T1000 (cell line): ENCODE data around the gene GRIN2C.

ENCODE experiments used
- DNase-seq: peaks from one replicate; lab custom pipeline; 2025; ENCODE audit warnings: mixed read lengths; lab: John Stamatoyannopoulos, UW

The GRIN2C gene

DNA sequence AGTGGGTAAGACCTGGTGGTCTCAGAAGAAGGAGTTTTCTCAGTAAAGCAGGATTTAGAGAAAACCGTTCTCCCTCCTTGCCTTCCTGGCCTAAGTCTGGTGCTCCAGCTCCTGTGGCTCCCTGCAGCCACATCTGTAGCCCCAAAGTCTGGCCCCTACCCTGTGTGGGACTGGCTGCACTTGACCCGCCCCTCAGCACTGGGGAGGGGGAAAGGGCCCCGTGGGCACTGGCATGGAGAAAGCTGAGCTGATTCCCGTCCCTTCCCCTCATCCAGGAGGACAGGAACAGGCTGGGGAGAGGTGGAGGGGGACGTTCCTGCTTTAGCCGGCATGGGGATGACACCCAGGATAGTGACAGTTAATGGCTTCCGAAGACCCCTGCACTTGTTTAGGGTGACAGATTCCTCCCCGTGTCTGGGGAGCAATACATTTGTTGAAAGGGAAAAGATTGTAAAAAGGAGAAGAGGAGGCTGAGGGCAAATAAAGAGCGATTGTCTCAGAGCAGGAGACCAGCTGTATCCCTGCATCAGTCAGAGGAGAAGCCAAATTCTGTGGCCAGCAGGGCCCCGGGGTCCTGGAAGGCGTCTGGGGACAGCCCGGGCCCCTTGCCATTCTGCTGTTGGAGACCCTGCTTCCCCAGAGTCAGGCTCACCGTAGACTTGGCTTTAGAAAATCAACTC, 37.9 kb downstream of the GRIN2C start:
- DNase-seq: no peak

DNA sequence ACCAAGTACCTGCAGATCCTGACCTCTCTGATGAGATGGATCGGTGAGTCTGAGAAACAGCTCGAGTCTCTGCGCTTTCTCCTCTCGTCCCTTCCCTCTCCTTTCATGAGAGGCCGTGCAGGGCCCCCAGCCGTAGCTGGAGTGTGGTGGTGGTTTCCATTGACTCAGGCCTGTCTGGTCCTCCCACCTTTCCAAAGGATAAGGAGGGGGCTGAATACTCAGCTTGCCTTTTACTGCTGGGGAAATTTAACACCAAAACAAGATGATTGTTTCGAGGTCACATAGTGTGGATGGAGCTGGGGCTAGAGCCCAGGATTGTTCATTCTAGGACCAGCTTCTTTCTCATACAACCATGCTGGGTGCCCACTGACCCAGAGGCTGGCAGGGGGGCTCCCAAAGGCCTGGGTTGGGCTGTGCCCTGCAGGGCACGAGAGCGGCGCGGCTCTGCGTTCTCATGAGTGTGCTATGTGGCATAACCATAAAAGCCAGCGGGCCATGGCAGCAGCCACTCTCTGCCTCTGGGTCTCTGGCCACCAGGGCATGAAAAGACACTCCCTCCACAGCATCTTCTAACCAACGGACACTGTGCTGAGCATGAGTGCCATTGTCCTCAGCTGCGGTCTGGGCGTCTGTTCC, 39.8 kb downstream of the GRIN2C start:
- DNase-seq: no peak

DNA sequence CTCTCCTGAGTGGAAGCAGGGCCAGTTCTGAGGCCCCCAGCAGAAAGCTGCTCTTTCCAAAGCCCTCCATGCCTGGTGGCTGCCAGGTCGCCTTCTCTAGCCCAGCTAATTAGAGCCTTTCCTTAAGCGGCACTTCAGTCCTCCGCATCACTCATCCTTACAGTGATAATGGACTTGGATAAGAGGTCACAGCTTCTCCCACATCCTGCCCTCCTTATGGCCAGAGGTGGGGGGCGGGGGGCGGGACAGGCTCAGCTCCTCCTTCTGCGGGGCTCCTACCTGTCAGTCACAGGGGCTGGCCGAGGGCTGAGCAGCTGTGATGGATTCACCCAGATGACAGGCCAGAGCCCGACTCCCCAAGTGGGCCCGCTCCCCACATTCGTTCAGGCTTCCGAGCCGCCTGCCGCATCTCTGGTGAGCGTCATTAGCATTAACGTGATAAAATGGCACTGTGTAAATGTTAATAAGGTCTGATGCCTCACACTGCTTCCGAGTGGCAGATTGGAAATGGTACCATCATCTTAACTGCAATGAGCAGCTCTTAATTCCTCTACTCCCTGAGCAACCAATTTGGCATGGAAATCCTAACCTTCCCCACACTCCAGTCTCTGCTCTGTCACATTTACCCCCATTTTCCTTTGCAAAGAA, 41.3 kb downstream of the GRIN2C start:
- no peak for DNase-seq

DNA sequence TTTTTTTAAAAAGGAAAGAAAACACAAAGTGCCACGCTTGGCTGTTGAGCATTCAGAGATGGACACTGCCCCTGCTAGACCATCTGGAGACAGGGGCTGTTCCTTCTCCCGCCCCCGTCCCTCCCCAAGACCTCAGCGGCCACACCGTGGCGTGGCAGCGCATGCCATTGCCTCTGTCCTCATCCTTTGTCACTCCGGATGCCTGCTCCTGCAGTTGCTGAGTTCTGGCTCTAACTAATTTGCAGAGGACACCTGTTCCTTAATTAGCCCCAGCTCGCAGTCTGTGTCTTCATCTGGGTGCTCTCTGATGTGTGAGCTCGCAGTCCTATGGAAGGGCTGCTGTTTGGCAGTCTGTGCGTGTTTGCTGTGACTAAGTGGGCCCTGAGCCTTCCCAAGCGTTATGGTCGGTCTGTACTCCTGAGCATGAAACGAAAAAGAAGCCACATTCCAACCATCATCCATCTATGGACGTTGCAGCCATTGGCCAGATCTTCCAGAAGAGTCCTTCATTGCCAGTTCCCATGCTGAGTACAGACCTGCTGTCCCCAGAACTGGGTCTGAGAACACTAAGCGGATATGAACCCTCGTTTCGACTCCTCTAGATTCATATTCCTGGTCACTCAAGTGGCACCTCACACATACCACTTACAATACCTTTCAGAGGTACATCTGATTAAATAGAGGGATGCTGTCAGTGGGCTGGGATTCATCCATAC, 42.6 kb downstream of the GRIN2C start:
- DNase-seq: no peak

DNA sequence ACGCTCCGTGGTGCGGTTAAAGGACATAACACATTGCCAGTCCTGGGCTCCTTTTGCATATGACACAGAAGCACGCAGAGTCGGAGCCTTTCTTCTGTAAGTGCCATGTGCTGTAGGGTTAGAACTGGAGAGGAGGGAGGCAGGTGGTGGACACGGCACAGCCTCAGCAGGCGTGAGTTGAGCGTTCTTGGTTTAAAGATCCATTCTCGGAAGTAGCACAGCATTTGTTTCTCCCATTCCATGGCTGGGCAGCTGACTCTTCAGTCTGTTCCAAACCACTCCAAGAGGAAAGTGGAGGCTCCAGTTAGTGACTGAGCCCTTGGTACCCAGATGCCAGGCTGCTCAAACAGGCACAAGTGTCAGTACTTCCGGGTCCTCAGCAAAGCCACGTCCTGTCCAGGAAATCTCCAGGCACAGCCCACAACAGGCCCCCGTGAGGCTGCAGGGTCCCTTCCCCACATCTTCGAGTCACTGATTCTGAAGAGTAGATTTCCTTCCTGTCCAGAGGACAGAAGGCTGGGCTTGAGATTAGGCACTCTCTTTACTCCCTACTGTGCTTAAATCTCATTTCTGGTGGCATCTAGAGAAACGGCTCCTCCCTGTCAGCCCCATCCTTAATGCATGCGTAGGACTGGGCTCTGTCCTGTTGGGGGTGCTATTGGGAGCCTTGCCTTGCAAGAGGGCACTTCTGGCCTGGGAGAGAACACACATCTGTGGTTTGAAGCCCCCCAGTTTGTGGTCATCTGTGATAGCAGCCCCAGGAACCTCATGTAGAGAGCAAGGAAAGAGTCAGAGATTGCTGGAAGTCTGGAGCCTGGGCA, 43.9 kb downstream of the GRIN2C start:
- DNase-seq: no peak

DNA sequence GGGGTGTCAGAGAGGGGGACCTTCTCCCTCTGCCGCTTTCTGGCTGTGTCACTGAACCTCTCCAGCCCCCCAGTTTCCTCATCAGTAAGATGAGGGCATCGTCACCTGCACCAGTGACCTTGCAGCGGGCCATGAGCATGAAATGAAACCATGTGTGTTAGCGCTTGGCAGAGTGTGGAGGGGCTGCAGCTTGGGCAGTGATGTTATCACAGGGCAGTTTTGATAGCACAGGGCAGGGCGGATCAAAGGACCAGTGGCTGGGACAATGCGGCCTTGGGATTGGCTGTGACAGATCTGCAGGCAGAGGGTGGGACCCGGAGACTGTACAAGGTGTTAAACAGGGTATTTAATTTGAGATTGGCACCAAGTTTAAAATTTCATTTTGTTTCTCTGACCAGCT, 44.6 kb downstream of the GRIN2C start:
- DNase-seq: no peak

DNA sequence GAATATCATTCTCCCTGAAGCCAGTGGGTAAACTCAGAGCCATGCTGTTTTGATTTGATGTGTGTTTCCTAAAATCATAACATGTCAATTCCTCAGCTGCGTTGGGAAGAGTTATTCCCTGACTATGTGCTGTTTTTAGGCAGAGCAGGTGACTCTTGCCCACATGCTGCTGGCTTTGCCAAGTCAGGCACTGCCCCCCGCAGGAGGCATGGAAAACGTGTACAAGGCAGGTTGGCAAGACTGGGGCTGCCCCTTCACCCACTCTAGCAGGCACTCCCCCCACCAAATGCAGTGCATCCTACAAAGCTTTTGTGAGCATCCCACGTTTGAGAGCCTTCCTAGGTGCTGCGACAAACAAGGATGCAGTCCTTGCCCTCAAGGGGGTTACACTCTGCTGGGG, 45.2 kb downstream of the GRIN2C start:
- no peak for DNase-seq

DNA sequence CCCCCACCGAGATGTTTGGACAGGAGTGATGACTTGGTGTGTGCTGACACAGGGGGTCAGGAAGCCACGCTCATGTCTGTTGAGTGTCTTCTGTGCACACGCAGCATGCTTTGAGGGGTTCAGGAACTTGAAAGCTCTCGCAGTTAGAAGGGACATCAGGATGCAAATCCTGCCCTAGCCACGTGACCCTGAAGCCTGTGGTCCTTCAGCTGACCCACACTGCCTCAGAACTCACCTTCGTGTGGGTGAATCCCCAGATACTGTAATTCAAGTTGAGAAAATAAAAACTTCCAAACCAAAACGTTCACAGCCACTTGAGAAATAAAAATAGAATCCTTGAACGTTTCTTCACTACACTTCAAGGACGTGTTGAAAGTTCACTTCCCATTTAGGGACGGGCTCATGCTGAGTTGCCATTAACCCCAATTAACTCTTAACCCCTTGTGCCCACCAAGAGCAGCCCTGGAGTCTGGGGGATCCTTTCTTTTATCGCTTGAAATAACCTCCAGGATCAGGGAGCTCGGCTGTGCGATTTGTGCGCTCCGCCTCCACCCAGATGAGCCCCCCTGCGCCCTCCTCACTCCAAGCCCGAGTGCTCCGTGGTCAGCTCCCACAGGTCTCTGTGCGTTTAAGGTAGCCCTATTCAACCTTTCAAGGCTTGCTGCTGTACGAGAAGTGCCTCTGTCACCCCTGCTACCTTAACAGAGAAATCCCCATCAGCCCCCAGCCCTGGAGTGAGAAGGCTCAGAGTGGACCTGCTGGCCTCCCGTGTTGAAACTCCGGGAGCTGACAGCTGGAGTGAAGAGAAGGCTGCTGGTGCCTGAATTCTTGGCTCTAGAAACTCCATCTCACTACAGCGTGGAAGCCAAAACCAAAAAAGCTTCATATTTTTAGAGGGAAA, 47.3 kb downstream of the GRIN2C start:
- no peak for DNase-seq

DNA sequence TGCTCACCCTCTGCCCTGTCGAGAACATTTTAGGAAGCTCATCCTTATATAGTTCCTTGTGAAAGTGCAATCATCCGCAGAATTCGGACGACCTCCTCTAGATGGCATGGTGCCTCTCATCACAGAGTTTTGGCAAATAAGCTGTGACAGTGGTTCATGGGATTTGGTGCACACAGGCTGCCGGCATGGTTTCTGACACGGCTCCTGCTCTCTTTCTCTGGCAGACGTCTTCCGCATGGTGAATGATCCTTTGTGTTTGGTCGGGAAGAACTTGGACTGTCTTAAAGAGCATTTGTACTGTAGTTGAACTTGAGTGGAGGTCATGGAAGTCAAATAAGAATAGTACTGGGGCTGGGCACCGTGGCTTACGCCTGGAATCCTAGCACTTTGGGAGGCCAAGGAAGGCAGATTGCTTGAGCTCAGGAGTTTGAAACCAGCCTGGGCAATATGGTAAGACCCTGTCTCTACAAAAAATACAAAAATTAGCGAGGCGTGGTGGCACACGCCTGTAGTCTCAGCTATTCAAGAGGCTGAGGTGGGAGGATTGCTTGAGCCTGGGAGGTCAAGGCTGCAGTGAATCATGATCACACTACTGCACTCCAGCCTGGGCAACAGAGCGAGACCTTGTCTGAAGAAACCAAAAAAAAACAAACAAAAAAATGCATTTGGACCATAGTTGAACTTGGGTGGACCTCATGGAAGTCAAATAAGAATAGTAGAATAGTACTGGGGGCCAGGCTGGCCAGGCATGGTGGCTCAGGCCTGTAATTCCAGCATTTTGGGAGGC, 48.8 kb downstream of the GRIN2C start:
- DNase-seq: no peak

DNA sequence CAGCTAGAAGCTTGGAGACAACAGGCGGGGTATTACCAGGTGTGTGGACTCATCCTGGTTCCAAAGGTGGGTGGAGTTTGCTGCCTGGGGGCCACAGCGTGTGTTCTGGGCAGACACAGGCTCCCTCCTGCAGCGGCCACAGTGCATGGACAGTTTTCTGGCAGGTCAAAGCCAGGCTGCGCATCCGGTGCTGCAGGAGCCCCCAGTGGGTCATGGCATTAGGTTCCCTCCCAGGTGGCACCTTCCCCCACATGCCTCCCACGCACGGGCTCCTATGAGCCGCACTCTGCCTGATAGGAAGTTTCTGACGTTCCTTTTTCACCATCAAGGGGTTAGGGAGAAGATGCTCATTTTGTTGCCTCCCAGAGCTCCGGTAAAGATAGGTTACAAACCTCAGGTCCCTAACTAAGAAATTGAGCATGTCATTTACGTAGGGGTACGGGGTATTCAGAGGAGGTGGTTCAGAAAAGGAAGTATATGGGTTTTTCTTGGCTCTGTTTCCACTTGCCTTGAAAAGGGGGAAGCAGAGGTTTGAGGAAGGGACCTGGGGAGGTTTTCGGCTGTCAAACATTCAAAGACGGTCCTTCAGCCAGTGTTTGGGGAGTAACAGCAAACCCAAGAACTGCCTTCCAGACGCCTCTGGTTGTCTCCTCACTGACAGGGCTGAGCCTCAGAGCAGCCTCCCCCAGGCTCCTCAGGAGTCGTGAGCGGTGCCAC, 50.8 kb downstream of the GRIN2C start:
- DNase-seq: no peak

DNA sequence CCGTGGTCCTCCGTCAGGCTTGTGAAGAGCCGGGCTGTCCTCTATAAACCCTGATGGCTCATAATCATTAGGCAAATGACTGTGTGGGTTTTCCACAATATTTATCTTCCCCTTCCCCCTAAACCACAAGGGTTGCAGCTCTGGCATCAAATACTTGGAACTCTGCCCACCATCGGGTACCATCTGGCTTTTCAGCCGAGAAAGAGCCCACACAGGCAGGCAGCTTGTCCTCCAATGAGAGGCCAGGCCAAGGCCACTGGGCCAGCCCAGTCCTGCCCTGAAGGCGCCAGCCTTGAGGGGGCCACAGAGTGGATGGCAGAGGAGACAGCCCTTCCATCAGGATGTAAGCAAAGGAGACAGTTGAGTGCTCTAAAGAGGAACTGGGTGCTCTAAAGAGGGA, 51.8 kb downstream of the GRIN2C start:
- no peak for DNase-seq

DNA sequence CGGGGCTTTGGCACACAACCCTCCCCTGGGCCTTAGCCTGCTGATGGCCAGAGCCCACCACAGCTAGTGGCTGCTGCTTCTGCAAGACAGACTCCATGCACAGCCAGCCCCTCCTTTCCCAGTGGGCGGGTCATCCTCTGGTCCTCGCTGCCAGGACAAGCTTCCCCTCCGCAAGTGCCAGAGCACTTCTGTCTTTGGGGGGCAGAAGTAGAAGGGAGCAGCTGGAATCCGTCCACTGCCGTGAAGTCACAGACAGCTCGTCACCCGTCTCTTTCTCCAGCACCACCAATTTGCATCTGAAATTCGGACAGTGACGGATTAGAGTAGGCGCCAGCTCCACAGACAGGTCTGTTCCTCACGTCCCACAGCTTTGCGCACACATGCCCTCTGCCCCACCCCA, 52.2 kb downstream of the GRIN2C start:
- no peak for DNase-seq

DNA sequence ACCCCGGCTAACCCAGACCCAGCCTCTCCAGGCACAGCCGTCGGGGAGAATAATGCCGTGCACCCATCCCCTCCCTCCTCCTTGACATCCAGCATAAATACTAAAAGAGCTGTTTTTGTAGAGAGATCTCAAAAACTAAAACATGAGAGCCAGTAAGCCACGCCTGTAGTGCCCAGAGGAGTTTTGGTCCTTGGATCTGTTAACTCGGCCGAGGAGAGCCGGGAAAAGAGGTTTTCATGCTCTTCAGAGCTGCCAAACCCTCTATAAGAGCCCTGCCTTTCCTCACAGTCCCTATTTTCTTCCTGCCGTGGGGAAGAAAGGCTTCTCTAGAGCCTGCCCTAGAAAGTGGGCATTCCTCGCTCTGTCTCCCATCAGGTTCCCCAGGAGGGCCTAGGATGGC, 53.4 kb downstream of the GRIN2C start:
- no peak for DNase-seq

DNA sequence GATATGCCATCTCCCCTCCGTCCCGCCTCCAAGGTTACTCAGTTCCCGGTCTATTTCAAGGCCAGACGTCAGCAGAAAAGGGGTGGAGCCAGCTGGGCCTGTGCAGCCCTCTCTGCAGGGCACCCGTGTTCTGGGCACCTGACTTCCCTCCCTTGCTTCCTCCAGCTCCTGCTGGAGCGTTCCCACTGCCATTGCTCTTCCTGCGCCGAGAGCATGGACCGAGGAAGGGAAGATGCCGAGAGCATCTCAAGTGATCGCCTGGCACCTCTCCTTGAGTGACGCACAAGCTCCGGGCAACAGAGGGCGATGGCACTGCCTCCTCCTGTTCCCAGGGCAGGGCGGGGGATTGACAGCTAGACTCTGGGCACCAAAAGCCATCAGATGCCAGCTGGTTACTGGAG, 54.1 kb downstream of the GRIN2C start:
- no peak for DNase-seq

DNA sequence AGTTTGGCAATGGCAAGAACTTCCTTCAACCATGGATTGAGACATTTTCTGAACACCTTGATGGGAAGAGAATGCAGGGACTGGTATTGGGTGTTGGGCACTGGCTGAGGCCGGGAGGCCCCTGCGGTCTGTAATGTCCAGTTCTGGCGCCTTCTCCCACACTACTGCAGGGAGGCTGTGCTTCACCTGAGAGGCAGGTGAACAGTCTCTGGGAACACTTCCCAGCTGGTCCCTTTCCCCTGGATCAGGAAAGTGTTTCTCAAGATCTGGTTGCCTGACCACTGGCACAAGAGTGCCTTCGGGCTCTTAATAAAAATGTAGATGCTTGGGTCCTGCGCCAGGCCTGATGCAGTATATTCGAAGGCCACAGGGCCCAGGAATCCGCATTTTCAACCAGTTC, 55.0 kb downstream of the GRIN2C start:
- no peak for DNase-seq

DNA sequence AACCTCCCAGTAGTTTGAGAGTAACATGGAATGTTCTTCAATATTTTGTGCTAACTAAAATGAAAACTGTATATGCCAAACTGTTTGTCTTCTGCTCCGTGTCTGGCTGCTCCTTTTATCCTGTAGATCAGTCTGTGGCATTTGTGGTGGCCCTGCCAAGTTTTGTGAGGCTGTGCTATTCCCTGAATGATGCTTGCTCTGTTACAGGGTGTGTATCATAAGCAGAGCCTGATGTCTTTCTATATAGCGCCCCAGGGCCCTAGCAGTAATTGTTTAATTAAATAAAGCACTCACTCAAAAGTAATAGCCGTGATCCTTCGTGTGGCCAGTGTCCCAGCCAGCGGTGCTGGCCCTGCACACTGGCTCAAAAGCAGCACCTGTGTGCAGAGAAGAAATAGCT, 55.7 kb downstream of the GRIN2C start:
- DNase-seq: no peak

DNA sequence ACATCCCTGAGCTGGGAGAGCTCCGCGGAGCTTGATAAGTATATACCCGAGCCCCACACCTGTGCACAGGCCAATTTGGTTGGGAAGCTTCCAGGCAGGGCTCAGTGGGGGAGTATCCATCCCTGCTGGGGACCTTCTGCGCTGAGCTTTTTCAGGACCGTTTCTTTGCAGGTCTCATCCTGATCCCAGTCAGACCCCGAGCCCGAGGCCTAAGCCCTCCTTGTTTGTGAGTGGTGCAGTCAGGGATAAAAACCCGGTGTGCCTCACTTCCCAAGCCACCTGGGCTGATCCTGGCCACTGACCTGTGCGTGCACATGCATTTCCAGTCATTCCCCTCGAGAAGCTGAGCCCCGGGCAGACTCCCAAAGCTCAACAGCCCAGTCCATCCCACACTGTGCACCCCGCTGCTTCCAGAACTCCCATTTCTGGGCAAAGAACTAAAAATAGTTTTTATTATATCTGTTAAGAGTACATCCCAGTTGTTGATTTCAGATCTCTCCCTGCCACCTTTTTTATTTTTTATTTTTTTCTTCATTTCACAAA, 56.2 kb downstream of the GRIN2C start:
- no peak for DNase-seq

DNA sequence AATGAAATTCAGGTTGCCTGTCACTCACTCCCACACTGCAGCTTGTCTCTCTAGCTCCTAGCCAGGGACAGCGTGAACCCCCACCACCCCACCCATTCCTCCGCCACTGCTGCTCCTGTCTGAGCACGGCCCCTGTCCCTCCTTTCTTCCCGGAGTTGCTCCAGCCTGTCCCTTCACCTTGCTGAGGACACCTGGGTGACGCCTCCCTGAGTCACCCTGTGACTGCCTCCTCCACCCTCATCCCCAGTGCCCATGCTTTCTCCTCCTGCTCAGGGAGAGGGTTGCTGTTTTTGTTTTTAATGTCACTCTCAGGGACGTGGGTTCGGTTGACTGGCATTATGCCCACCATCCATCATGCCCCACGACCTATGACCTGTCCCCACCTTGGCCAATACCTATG, 57.8 kb downstream of the GRIN2C start:
- no peak for DNase-seq

DNA sequence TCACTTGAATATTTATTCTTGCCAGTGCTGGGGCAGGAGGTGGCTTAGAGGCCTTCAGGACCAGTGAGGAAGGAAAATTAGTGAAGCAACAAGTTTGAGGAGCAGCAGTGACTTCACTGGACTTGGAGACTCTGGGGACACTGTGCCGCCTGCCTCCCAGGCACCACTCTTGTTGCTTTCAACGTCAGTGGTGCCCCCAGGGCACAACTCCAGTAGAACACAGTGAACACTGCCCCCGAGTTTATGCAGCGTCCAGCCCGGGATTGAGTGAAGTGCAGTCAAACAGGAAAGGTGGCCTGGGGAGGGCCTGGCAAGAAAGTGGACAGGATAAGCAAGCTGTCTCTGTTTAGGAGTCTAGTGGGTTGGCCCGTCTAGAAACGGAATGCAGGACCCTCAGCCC, 59.2 kb downstream of the GRIN2C start:
- no peak for DNase-seq
